HepG2 (cell line): ENCODE data around the gene RBM44. TPM values are rescaled to one million over a fixed set of nuclear protein-coding genes. Genes with fewer than 3 reads are reported as not detected.
A peak's percentile ranks its signal among the peaks of the same experiment; 100 is the strongest.

ENCODE experiments used
- ATAC-seq: fragments of 200-7000 bp; cut with Tn5 transposase; 3 replicates; pipeline ENCODE4 v1.9.1; 2020; ENCODE audit warnings: mild to moderate bottlenecking, moderate library complexity
- BruUV-seq: library from RNA; stranded (reverse); fragments of 400-500 nt; replicated peaks from 2 replicates; lab custom pipeline; 2021; lab: Mats Ljungman, UMichigan
- CTCF ChIA-PET: fragments of 300-600 bp; formaldehyde crosslinking; extraction: SDS; loops from one replicate; lab custom pipeline; 2021; ENCODE audit warnings: low total read pairs, inconsistent platforms, low intra/inter-chr PET ratio; lab: Yijun Ruan, JAX
- POLR2A ChIA-PET: fragments of 350-600 bp; sonication (Branson Sonifier 250); formaldehyde crosslinking; loops from one replicate; lab custom pipeline; 2020; ENCODE audit warnings: antibody characterized with exemption, inconsistent platforms; lab: Yijun Ruan, JAX
- DNase-seq: peaks from one replicate; pipeline ENCODE4 v3.0.0-alpha.2; 2015; ENCODE audit warnings: low spot score
- FAIRE-seq: peaks from 3 replicates; lab custom pipeline; 2011; peaks lifted over from hg19 to GRCh38; lab: Jason Lieb, UNC
- H2AFZ ChIP-seq: one replicate; pipeline ENCODE4 v1.6.1; 2011; ENCODE audit warnings: low read length, inconsistent platforms
- H3K27ac ChIP-seq: fragments of 300-600 bp; 3 replicates; pipeline ENCODE4 v1.8.0; 2011; ENCODE audit warnings: mixed run types, mild to moderate bottlenecking, mixed read lengths, low read length, inconsistent platforms; ENCODE audit not compliant: insufficient read depth; ENCODE audit errors: extremely low read length
- H3K27me3 ChIP-seq, 2 experiments: fragments of 200-600 bp in 1 of 2; 2 replicates in 1 of 2; 3 replicates in 1 of 2; pipeline versions ENCODE4 v1.6.0 to v1.8.0; 2011; ENCODE audit warnings: low read length in 2 of 2, mild to moderate bottlenecking in 2 of 2, moderate library complexity in 2 of 2, inconsistent platforms in 1 of 2; ENCODE audit not compliant: insufficient read depth in 2 of 2, control insufficient read depth in 1 of 2
- H3K36me3 ChIP-seq, 2 experiments: fragments of 200-600 bp in 1 of 2; replicated peaks in 1 of 2; 2 replicates in 1 of 2; 3 replicates in 1 of 2; pipeline versions ENCODE4 v1.5.1 to v1.8.0; 2011; ENCODE audit warnings: low read length in 2 of 2, inconsistent platforms in 1 of 2; ENCODE audit not compliant: insufficient read depth in 2 of 2, control insufficient read depth in 1 of 2
- H3K4me1 ChIP-seq: 2 replicates; pipeline ENCODE4 v1.5.1; 2012; ENCODE audit warnings: low read length, inconsistent platforms; ENCODE audit not compliant: insufficient read depth
- H3K4me2 ChIP-seq: 2 replicates; pipeline ENCODE4 v1.6.0; 2011; ENCODE audit warnings: low read depth, low read length, inconsistent platforms
- H3K4me3 ChIP-seq, 3 experiments: fragments of 200-600 bp in 1 of 3; sonication (generic), shearing (Covaris generic) in 1 of 3; replicated peaks in 1 of 3; 2 replicates each; pipeline ENCODE4 v1.5.1; 2011 to 2016; ENCODE audit warnings: low read length in 3 of 3, inconsistent platforms in 2 of 3, low read depth in 2 of 3, mild to moderate bottlenecking in 2 of 3, control low read depth in 1 of 3, mixed read lengths in 1 of 3; ENCODE audit not compliant: insufficient read depth in 1 of 3
- H3K79me2 ChIP-seq: one replicate; pipeline ENCODE4 v1.6.1; 2011; ENCODE audit warnings: low read length, inconsistent platforms; ENCODE audit not compliant: insufficient read depth
- H3K9ac ChIP-seq: 2 replicates; pipeline ENCODE4 v1.6.0; 2011; ENCODE audit warnings: mild to moderate bottlenecking, low read depth, low read length, inconsistent platforms; ENCODE audit not compliant: insufficient read depth
- H3K9me3 ChIP-seq: 2 replicates; pipeline ENCODE4 v1.5.1; 2012; ENCODE audit warnings: mild to moderate bottlenecking, low read length
- H4K20me1 ChIP-seq: 2 replicates; pipeline ENCODE4 v1.6.0; 2011; ENCODE audit warnings: inconsistent platforms, mild to moderate bottlenecking, low read length, moderate library complexity; ENCODE audit not compliant: insufficient read depth
- EZH2 ChIP-seq: conservative IDR thresholded peaks from 2 replicates; pipeline ENCODE4 v1.6.1; 2012; ENCODE audit warnings: mild to moderate bottlenecking, low read depth, low read length, moderate library complexity
- WGBS: methylation state at CpG from one replicate; pipeline ENCODE4 v1.1.6; 2017; ENCODE audit warnings: low lambda C conversion rate; 5-methylcytosine and 5-hydroxymethylcytosine counted together
- in situ Hi-C: cut with HindIII; loops from 2 replicates; pipeline ENCODE4 v1.10.0; 2017; ENCODE audit warnings: low pct_unique_long_range_greater_than_20kb; ENCODE audit not compliant: extremely low pct_ligation_motif_present
- intact Hi-C: fragments of 100-400 bp; cut with micrococcal nuclease; formaldehyde crosslinking; loops from one replicate; pipeline ENCODE4 v1.10.0; 2022; ENCODE audit not compliant: unreplicated experiment
- polyA plus RNA-seq, 8 experiments: library from polyadenylated mRNA; depleted of rRNA in 3 of 8; stranded (reverse) in 7 of 8; unstranded in 1 of 8; fragments of >200 nt; fragmentation: Illumina TruSeq in 4 of 8; extraction: Trizol in 4 of 8; gene quantifications; 2 replicates each; pipeline versions ENCODE4 v1.2.1 to v1.2.3, GENCODE V29; 2011 to 2016; ENCODE audit warnings: low read depth in 4 of 8, missing spikeins in 1 of 8, mixed read lengths in 1 of 8; ENCODE audit not compliant: insufficient read depth in 1 of 8
- total RNA-seq, 5 experiments: library from RNA; depleted of rRNA; stranded (reverse); fragments of >200 nt; fragmentation: Illumina TruSeq; extraction: Trizol; gene quantifications; 2 replicates each; pipeline ENCODE4 v1.2.3, GENCODE V29; 2016; ENCODE audit warnings: low read depth in 1 of 5
- TF ChIP-seq, protein P1 (sequence below): sonication (generic); formaldehyde crosslinking; IDR thresholded peaks from 2 replicates; pipeline ENCODE4 v1.4.0; 2020; ENCODE audit warnings: mild to moderate bottlenecking, missing genetic modification reagents, borderline replicate concordance

The RBM44 gene
- total and polyA plus RNA-seq, 2 of the 13 experiments (the other 11 are each of a cell fraction or from before 2014, with no cell fraction given) = 0.13 to 0.50 TPM

DNA sequence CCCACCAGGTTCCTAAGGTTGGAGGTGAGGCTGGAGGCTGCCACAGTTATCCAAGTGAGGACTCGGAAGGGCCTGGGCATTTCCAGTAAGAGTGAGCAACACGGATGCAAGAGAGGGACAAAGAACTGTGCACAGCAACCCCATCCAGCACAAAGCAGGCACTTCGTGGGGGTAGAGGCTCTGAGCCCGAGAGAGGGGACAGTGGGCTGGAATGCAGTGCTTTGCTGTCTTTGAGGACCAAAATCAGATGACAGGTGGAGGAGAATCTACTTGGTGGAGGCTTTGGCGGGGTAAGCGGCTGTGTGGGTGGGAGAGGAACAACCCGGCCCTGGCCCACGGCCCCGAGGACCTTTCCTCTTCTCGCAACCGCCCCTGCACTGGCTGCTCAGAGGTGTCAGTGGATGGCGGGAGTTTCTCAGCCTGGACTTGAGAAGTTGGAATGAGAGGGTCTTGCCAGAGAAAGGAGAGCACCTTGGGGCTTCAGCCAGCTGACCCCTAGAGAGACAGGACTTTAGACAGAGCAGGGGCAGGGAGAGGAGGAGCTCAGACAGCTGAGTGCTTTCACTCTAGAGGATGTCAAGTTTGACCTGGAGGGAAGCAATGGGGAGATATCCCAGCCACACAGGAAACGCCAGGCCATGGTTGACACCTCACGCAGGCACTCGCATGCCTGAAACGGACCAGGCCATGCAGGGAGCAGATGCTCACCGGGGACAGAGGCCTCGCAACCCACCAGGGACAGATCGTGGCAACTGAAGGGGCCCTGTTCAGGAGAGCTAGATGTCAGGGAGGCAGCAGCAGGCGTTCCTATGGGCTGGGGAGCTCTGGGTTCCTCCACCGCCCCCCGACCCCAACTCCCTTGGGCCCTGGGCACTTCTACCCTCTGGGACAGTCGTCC lies 72.4 kb downstream of the RBM44 start:
- TF ChIP-seq, protein P1, sequence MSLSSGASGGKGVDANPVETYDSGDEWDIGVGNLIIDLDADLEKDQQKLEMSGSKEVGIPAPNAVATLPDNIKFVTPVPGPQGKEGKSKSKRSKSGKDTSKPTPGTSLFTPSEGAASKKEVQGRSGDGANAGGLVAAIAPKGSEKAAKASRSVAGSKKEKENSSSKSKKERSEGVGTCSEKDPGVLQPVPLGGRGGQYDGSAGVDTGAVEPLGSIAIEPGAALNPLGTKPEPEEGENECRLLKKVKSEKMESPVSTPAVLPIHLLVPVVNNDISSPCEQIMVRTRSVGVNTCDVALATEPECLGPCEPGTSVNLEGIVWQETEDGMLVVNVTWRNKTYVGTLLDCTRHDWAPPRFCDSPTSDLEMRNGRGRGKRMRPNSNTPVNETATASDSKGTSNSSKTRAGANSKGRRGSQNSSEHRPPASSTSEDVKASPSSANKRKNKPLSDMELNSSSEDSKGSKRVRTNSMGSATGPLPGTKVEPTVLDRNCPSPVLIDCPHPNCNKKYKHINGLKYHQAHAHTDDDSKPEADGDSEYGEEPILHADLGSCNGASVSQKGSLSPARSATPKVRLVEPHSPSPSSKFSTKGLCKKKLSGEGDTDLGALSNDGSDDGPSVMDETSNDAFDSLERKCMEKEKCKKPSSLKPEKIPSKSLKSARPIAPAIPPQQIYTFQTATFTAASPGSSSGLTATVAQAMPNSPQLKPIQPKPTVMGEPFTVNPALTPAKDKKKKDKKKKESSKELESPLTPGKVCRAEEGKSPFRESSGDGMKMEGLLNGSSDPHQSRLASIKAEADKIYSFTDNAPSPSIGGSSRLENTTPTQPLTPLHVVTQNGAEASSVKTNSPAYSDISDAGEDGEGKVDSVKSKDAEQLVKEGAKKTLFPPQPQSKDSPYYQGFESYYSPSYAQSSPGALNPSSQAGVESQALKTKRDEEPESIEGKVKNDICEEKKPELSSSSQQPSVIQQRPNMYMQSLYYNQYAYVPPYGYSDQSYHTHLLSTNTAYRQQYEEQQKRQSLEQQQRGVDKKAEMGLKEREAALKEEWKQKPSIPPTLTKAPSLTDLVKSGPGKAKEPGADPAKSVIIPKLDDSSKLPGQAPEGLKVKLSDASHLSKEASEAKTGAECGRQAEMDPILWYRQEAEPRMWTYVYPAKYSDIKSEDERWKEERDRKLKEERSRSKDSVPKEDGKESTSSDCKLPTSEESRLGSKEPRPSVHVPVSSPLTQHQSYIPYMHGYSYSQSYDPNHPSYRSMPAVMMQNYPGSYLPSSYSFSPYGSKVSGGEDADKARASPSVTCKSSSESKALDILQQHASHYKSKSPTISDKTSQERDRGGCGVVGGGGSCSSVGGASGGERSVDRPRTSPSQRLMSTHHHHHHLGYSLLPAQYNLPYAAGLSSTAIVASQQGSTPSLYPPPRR = no peak
- TF ChIP-seq EZH2 = 0 out of 2 replicates have a peak, but pooled peaks have one; percentile 62
- intact Hi-C loops = no loop called here
- H3K27me3 ChIP-seq = peaks cover 20 to 87% of the 10 kb centered on the region in 2 experiments; a peak in 4 of 5 replicates
- no peaks in the 10 kb centered on the region; the same call in 1 of the 2 replicates for H4K20me1 ChIP-seq
- H3K79me2 ChIP-seq = no peaks in the 10 kb centered on the region
- no peak overlapping the region for H2AFZ ChIP-seq
- in situ Hi-C loops = no loop called here
- H3K4me2 ChIP-seq = no peak overlapping the region
- 41% methylated on average over 19 of the region's 23 CpGs for WGBS
- no peak overlapping the region for H3K27ac ChIP-seq
- ATAC-seq = no peak
- POLR2A ChIA-PET = no interaction called here
- no TSS peak for BruUV-seq
- no peak overlapping the region for H3K4me3 ChIP-seq
- no peak for DNase-seq
- no peak for FAIRE-seq
- H3K4me1 ChIP-seq = 0 out of 2 replicates have a peak, but pooled peaks cover 9% of the 10 kb centered on the region
- H3K9ac ChIP-seq = no peak overlapping the region
- no peaks in the 10 kb centered on the region for H3K9me3 ChIP-seq
- CTCF ChIA-PET = no interaction called here
- H3K36me3 ChIP-seq = no peaks in the 10 kb centered on the region
